Measurements from ENCODE around the gene ITSN1. TPM values are rescaled to one million over a fixed set of nuclear protein-coding genes. Genes with fewer than 3 reads are reported as not detected.

Gene ITSN1
- total RNA-seq, 1 experiment from 2014 or later = 18.8 TPM

DNA sequence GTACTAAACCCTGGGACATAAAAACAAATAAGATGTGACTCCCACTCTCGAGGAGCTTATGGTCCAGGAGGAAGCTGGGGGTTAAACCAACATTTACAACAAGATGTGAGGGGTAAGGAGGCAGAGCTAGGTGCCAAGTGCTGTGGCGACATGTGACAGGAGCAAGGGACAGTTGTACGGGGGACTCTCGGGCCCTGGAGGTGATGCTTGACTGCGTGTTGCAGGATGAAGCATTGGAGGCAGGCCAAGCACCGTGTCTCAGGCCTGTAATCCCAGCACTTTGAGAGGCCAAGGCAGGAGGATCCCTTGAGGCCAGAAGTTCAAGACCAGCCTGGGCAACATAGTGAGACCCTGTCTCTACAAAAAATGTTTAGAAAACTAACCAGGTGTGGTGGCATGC is 236.5 kb downstream of the ITSN1 start:
- DNase-seq (ENCODE audit: extremely low read depth, low read depth) = no peak

DNA sequence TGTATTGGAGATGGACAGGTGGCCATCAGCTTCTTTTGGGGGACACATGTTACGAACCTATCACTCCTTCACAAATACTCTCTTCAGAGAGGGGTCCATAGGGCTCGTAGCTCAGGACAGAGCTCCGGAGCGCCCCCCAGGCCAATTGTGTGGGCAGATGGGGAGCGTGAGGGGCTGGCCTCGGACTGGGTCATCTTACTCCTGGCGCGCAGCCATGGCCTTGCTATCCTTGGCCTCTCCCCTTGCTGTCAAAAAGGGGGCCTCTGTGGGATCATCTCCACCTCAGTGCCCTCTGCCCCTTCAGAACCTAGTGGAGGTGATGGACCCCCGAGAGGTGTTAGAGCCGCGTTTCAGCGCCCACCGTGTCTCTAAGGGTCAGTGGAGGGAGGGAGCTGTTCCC is 238.3 kb downstream of the ITSN1 start:
- DNase-seq (ENCODE audit: extremely low read depth, low read depth) = no peak

DNA sequence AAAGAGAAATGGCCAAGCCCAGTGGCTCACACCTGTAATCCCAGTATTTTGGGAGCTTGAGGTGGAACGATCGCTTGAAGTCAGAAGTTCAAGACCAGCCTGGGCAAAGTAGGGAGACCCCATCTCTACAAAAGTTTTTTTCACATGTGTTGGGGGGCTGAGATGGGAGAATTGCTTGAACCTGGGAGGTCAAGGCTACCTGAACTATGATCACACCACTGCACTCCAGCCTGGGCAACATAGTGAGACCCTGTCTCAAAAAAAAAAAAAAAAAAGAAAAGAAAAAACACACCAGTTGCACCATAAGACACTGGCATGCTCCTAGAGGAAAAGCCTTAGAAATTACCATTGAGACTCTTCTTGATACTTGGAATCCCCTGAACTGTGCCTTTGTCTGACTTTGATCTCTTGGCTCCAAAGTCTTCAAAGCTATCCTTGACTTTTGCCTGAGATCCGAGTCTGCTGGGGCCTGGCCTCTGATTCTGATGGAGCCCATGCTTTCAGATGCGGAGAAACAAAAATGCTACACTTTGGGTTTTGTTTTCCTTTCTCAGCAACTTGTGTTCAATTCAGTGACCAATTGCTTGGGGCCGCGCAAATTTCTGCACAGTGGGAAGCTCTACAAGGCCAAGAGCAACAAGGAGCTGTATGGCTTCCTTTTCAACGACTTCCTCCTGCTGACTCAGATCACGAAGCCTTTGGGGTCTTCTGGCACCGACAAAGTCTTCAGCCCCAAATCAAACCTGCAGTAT is 239.6 kb downstream of the ITSN1 start:
- DNase-seq (ENCODE audit: extremely low read depth, low read depth) = no peak

DNA sequence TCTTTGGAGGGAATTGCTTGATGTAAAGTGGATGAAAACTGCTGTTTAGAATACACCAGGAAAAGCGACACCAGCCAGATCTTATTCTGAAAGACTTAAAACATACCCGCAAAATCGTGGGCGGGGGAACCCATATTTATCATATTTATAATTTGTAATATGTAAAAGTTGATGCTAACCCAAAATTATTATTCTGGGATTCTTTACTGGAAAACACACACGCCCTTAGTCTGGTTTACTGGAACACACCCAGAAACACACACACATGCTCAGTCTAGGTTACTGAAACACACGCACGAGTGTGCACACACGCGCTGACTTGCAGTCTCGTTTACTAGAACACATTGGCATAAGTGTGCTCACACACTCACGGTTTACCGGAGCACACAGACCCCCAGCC is 240.8 kb downstream of the ITSN1 start:
- no peak for DNase-seq (ENCODE audit: extremely low read depth, low read depth)

DNA sequence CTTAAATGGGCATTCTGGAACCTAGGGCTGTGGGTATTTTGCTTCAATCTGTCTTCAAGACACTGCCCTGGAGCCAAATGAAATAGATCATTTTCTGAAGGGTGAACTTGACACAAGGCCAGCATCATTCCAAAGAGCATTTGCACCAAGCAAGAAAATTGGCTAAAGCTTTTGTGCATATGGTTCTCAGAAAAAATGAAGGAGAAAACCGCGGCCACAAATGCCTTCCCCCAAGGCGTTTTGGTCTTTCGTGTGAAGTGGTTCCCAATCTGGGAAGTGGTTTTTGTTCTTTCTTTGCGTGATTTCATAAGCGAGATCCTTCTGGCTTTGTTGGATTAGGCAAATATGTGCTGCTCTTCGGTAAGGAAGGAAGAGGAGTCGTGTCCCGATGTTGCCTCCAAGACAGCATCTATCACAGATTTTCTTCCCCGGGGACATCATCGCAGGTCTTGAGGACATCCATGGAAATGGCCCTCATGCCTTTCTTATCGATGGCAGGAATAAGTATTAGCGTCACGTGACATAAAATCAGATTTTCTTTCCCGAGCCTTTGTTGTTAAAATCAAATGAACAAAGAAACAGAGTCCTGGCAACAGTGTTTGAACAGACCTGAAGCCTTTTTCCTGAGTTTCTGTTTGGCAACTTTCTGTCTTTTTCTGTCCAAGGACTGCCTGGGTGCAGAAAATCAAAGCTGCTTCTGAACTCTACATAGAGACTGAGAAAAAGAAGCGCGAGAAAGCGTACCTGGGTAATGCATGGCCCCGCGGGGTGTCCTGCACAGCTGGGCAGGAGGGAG is 242.3 kb downstream of the ITSN1 start:
- no peak for DNase-seq (ENCODE audit: extremely low read depth, low read depth)

DNA sequence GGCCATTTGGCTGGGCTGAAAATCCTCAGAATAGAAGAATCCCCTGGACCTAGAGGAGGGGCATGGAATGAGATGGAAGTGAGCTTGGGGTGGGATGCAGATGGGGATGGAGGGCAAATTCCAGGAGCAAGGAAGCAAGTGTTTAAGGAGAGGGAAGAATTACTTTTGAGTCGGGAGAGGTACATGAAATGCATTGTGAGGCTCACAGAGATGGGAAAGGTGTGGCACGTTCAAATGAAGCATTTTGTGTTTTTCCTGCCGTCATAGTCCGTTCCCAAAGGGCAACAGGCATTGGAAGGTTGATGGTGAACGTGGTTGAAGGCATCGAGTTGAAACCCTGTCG is 242.8 kb downstream of the ITSN1 start:
- DNase-seq (ENCODE audit: extremely low read depth, low read depth) = no peak

DNA sequence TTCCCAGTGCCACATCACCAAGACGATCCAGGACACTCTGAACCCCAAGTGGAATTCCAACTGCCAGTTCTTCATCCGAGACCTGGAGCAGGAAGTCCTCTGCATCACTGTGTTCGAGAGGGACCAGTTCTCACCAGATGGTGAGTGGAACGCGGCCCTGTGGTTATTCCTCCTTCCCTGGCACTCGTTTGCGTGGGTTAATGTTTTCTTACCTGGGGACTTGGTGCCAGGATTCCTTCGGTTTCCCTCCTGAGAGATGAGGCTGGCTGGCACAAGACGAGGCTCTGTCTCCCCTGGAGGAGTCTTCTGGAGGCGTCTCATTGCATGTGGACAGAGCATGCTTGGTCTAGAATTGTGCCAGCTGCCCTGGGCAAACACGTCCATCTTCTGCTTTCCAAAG is 244.0 kb downstream of the ITSN1 start:
- DNase-seq (ENCODE audit: extremely low read depth, low read depth) = no peak

DNA sequence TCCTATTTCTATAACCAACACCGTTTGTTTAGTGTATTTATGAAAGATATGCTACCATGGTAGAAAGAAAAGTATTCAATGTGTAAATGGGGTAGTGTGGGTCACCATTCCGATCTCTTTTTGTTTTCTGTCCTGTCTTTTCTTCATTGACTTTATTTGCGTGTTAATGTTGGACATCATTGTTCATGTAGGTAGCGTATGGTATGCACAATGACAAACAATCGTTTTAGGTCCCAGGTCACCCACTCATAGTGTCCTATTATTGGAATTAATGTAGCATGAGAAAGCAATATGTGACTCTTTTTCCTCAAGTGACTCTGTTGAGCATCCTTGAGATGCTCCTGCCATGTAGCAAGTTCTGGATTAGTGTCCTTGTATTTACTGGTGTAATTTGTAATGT is 247.9 kb downstream of the ITSN1 start:
- DNase-seq (ENCODE audit: extremely low read depth, low read depth) = no peak

DNA sequence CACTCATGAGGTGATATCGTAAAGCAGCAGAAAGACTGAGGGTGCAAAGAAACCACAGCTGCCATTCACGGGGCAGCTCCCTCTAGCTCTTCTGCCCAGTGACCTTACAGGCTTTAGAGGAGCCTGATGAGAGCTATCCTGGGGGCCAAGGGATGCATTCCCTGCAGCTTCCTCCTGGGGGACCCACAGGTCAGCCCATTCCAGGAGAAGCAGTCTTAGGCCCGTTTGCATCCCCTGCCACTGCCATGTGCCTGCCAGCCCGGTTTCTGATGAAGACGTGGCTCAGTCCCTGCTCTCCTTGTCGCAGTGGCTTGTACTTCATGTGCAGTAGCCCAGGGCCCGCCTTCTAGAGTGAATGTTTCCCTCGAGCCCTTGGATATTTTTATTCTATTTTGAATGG is 250.6 kb downstream of the ITSN1 start:
- DNase-seq (ENCODE audit: extremely low read depth, low read depth) = no peak

DNA sequence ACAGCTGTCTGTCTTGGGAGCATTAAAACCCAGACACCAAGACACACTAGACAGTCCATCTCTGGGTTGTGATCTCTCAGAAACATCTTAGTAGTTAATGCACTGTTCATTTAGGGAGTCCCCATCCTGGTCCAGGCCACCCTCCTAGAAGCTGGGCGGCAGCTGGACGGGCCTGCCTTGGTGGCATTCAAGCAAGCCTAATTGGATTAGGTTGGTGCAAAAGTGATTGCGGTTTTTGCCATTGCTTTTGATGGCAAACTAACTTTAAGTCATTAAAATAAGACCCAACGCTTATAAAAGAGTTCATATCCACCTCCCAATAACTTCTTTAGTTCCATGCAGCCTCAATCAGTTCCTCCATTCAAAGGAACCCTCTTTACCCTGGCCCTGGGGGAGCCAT is 251.6 kb downstream of the ITSN1 start:
- DNase-seq (ENCODE audit: extremely low read depth, low read depth) = no peak

DNA sequence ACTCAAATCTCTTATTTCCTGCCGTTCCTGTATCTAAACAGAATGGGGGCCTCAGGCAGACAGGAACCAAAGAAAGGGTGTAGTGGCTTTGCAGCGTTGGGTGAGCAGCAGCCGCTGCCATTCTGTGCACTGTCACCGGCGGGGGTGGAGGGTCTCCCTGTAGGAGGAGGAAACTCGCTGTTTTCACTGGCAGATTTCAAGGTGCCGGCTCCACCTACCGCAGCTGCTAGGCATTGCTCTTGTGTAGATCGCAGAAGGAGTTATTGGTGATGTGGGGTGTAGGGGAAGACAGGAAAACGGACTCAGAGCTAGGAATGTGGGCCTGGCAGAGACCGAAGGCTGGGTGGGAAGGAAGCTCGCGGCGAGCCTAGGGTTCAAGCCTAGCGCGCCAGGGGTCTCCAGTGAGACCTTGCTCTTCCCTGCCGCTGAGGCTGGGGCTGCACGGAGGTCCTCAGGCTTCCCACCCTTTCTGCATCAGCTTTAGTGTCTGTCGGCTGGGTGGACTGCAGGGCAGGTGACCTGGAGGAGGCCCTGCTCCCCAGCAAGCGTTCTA is 252.5 kb downstream of the ITSN1 start:
- DNase-seq (ENCODE audit: extremely low read depth, low read depth) = peak; percentile 68

DNA sequence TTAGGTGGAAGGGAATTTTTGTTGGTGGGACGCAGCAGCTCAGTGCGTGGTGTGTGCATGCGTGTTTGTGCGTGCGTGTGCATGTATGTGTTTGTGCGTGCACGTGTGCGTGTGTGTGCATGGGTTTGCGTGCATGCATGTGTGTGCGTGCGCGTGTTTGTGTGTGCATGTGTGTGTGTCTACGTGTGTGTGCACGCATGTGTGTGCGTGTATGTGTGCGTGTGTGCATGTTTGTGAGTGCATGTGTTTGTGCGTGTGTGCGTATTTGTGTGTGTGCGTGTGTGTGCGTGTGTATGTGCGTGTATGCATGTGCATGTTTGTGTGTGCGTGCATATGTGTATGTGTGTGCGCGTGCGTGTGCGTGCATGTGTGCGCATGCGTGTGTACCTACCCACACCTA is 253.1 kb downstream of the ITSN1 start:
- no peak for DNase-seq (ENCODE audit: extremely low read depth, low read depth)

DNA sequence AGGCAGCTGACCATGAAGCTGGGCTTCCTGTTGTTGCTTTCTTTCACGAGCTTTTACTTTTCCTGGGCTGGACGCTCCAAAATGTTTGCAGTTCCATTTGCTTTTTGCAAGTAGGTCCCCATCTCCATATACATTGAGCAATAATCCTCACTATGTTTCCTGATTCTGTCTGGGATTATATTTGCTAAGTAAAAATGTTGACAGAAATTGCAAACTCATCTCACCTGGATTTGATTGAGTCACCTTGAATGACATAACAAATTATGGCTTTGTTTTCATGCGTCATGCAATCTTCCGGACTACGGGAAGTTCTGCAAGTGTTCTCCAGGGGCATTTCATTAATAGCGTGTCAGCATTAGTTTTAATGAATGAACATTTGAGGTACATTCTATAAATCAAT is 254.4 kb downstream of the ITSN1 start:
- DNase-seq (ENCODE audit: extremely low read depth, low read depth) = no peak

DNA sequence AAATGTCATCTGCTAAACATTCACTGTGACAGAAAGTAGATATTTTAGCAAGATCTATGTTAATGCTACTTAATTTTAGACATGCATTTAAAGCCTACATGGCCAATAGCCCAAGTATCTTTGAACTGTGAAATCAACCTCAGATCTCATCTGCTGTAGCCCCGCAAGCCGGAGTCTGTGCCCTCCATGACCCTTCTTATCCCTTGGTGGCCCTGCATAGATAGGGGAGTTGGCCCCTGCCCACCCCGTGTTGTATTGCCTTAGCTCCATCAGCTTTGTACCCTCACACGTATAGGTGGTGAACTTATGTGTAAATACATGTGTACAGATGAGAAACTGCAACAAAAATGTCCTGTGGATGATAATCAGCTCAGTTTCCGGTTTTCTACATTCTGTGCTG is 254.8 kb downstream of the ITSN1 start:
- no peak for DNase-seq (ENCODE audit: extremely low read depth, low read depth)

DNA sequence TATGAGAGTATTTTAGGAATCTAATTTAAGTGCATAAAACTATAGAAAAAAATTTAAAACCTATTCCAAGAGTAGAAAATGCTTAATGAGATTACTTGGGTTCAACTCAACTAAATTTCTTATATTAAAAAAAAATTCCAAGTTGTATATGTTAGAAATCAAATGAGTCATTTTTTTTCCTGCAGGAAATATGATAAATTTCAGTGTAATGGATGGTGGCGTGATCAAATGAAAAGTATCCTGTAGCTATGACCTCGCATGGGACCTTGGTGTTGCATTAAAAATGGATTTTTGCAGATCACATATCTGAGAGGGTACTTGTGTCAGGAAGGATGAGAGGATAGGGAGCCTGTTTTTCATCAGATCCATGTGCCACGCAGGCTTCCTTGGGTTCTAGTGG is 255.4 kb downstream of the ITSN1 start:
- DNase-seq (ENCODE audit: extremely low read depth, low read depth) = no peak

DNA sequence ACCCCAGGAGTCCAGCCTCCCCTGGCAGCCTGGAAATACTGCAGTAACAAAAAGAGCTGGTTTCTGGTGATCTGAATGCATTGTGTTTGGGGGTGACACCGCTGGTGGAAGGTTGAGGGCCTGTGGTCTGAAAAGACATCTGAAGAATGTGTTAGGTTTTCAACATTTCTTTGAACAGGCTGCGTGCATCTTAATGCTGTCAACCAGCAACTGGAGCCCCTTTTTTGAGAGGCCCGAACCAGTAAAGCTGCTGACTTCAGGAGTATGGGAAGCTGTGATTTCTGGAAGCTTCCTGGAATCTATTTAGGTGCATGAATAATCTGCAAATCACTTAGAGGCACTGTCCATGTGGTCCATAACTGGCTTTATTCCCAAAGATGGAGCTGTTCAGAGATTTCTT is 256.3 kb downstream of the ITSN1 start:
- DNase-seq (ENCODE audit: extremely low read depth, low read depth) = no peak

DNA sequence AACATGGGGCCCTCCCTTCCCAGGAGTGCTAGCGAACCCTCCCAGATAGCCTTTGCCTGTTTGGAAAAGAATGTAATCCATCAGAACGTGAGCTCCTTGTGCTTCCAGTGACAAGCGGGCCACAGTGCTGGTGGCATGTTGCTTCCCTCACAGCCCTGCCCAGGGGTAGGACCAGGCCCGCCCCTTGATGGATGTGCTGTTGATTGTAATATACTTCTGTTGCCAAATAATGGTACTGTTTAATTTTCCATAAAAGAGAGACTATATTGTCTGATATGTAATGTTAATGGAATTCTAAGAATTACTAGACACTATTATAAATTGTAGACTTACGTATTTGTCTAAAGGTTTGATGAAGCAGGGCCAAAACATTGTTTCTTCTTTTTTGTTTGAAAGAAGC is 256.9 kb downstream of the ITSN1 start:
- DNase-seq (ENCODE audit: extremely low read depth, low read depth) = no peak

DNA sequence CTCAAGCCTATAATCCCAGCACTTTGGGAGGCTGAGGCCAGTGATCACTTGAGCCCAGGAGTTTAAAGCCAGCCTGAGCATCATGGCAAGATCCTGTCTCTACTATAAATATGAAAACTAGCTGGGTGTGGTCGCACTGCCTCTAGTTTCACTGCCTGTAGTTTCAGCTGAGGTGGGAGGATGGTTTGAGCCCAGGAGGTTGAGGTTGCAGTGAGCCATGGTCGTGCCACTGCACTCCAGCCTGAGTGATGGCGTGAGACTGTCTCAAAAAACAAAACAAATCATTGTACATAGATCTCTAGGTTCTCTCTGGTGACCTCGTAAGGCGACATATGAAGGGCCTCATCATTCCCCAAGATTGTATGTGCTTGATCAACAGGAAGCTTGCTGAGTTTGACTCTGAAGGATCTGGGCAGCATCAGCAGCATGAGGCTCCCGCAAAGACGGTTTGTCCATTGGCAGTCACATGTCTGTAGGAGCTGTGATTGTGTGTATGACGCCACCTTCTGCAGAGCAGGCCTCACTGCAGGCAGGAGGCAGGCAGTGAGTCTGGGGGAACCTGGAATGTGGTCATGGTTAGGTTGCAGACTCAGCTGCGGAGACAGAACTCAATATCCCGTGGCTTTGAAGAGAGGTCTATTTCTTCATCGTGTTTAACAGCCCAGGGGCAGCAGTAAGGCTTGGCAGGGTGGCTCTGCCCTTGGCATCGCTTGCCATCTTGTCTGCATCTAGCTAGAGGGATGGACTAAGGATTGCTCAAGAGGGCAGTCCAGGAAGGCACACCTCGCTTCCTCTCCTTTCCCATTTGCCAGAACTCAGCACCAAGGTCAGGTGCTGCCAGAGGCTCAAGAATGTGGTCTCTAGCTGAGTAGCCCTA is 259.3 kb downstream of the ITSN1 start:
- peak; percentile 30 for DNase-seq (ENCODE audit: extremely low read depth, low read depth)

DNA sequence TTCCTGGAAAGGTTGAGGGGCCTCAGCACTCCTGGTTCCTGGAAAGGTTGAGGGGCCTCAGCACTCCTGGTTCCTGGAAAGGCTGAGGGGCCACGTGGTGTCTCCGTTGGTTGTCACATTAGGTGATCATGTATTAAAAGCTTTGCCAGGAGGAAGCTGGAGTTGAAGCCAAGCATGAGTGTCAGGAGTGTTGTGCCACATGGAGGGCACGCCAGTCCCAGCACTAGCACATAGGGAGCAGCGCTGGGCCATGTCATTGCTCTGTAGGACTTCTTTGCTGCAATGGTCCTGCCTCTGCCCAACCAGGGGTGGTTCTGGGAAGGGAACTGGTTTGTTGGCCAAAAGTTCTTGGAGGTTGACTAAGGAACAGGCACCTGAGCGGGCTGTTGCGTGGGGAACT is 260.0 kb downstream of the ITSN1 start:
- DNase-seq (ENCODE audit: extremely low read depth, low read depth) = no peak

DNA sequence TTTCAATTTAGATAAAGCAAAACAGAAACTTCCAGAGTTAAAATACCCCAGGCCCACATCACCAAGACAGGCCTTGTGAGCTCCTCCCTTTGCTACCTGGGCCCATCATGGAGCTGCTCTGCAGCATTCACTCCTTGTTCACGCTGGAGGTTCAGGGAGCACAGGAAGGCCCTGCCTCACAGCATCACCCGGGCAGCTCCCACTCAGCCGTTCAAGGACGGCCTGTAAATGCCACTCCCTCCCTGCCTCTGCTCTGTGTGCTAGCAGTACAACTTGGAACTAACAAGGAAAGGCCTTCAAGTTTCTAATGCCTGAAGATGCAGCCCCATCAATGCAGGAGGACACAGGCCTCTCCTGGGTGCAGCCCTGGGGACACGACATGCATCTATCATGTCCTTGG is 261.7 kb downstream of the ITSN1 start:
- DNase-seq (ENCODE audit: extremely low read depth, low read depth) = no peak

DNA sequence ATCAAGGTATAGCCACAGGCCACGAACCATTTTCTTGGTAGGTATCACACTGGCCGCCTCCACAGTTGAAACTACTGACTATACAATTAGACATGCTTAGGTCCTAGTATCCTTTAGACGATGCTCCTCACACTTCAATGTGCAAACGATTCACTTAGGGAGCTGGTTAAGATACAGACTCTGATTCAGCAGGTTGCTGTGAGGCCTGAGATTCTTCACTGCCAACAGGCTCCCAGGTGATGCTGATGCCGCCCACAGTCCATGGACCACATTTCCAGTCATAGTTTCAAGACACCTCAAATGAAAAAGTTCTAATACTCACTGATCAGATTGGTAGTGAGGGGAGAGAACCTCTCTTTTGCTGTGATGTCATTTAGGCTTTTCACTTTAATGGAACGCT is 266.5 kb downstream of the ITSN1 start:
- no peak for DNase-seq (ENCODE audit: extremely low read depth, low read depth)
